ENCODE measurements around the gene OLFM4.

DNA sequence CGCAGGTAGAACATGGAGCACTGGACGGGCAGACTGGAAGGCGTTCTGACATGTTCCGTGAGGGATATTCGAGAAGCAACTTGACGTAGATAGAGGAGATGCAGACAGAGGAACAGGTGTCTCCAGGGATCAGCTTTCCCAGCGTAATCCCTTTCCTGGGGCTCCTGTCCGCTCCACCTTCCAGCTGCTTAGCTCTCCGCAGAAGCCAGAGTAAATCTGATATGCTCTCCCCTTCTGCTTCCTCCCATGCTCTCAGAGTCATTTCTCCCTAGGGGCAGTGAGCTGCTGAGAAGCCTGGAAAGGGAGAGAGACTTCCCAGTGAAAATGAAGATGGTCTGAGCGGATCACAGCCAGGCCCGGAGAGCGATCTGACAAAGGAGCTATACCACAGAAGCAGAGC is 23.0 kb upstream of the OLFM4 start:
- TF ChIP-seq, protein P1, sequence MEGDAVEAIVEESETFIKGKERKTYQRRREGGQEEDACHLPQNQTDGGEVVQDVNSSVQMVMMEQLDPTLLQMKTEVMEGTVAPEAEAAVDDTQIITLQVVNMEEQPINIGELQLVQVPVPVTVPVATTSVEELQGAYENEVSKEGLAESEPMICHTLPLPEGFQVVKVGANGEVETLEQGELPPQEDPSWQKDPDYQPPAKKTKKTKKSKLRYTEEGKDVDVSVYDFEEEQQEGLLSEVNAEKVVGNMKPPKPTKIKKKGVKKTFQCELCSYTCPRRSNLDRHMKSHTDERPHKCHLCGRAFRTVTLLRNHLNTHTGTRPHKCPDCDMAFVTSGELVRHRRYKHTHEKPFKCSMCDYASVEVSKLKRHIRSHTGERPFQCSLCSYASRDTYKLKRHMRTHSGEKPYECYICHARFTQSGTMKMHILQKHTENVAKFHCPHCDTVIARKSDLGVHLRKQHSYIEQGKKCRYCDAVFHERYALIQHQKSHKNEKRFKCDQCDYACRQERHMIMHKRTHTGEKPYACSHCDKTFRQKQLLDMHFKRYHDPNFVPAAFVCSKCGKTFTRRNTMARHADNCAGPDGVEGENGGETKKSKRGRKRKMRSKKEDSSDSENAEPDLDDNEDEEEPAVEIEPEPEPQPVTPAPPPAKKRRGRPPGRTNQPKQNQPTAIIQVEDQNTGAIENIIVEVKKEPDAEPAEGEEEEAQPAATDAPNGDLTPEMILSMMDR (IDR thresholded peaks at IDR 0.05; ENCODE audit: borderline replicate concordance, extremely low read depth, low read length, poor library complexity, severe bottlenecking), result no peak
- no peak for TF ChIP-seq EZH2 (IDR thresholded peaks at IDR 0.05; ENCODE audit: borderline replicate concordance, low read depth, low read length, severe bottlenecking)
